Measurements from ENCODE around the gene RFTN1.

DNA sequence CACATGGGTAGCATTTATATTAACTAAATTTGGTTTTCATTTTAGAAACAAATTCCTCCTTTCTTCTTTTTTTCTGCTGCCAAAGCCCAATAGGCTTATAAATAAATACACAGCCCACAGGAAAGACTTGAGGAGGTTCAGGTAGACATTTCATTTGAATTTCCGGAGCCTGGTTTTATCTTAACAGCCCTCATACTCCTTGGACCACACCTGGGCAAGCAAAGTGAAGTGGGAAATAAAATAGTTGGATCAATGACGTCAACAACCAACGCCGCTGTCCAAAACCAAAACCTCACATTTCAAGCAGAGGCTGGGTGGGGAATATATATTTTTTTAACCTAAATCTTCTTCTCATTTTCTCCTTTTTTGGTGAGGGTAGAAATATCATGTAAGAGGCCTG is 53.2 kb downstream of the RFTN1 start:
- TF ChIP-seq ZFP1 (CRISPR knock-in tag; IDR thresholded peaks at IDR 0.05) (no peak), MXI1 (IDR thresholded peaks at IDR 0.05; ENCODE audit: low read depth, low read length) (no peak), RAD21 (CRISPR knock-in tag; conservative IDR thresholded peaks at IDR 0.05 in 1 of 2, IDR thresholded peaks at IDR 0.05 in 1 of 2) (no peak), MAFF (IDR thresholded peaks at IDR 0.05; ENCODE audit: low read length) (no peak), SRF (CRISPR knock-in tag; IDR thresholded peaks at IDR 0.05) (no peak), EZH2 (IDR thresholded peaks at IDR 0.05; ENCODE audit: borderline replicate concordance, low read depth, low read length) (no peak)
- TF ChIP-seq, protein P1, sequence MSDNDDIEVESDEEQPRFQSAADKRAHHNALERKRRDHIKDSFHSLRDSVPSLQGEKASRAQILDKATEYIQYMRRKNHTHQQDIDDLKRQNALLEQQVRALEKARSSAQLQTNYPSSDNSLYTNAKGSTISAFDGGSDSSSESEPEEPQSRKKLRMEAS (CRISPR knock-in tag; IDR thresholded peaks at IDR 0.05): no peak
- TF ChIP-seq, protein P2, sequence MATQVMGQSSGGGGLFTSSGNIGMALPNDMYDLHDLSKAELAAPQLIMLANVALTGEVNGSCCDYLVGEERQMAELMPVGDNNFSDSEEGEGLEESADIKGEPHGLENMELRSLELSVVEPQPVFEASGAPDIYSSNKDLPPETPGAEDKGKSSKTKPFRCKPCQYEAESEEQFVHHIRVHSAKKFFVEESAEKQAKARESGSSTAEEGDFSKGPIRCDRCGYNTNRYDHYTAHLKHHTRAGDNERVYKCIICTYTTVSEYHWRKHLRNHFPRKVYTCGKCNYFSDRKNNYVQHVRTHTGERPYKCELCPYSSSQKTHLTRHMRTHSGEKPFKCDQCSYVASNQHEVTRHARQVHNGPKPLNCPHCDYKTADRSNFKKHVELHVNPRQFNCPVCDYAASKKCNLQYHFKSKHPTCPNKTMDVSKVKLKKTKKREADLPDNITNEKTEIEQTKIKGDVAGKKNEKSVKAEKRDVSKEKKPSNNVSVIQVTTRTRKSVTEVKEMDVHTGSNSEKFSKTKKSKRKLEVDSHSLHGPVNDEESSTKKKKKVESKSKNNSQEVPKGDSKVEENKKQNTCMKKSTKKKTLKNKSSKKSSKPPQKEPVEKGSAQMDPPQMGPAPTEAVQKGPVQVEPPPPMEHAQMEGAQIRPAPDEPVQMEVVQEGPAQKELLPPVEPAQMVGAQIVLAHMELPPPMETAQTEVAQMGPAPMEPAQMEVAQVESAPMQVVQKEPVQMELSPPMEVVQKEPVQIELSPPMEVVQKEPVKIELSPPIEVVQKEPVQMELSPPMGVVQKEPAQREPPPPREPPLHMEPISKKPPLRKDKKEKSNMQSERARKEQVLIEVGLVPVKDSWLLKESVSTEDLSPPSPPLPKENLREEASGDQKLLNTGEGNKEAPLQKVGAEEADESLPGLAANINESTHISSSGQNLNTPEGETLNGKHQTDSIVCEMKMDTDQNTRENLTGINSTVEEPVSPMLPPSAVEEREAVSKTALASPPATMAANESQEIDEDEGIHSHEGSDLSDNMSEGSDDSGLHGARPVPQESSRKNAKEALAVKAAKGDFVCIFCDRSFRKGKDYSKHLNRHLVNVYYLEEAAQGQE (IDR thresholded peaks at IDR 0.05; ENCODE audit: borderline replicate concordance): no peak
- TF ChIP-seq, protein P2 (CRISPR knock-in tag; IDR thresholded peaks at IDR 0.05; ENCODE audit: low read depth): no peak
- TF ChIP-seq, protein P3, sequence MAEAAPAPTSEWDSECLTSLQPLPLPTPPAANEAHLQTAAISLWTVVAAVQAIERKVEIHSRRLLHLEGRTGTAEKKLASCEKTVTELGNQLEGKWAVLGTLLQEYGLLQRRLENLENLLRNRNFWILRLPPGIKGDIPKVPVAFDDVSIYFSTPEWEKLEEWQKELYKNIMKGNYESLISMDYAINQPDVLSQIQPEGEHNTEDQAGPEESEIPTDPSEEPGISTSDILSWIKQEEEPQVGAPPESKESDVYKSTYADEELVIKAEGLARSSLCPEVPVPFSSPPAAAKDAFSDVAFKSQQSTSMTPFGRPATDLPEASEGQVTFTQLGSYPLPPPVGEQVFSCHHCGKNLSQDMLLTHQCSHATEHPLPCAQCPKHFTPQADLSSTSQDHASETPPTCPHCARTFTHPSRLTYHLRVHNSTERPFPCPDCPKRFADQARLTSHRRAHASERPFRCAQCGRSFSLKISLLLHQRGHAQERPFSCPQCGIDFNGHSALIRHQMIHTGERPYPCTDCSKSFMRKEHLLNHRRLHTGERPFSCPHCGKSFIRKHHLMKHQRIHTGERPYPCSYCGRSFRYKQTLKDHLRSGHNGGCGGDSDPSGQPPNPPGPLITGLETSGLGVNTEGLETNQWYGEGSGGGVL (CRISPR knock-in tag; IDR thresholded peaks at IDR 0.05): no peak
